GM12875 (cell line): Measurements from ENCODE around the gene PTGER1.

Source experiments
- H3K4me3 ChIP-seq: one replicate; pipeline ENCODE4 v1.5.1; 2011; ENCODE audit warnings: low read depth, low read length, control low read depth
- TF ChIP-seq, protein P1 (sequence below): IDR thresholded peaks from 2 replicates; pipeline ENCODE4 v1.5.1; 2011; ENCODE audit warnings: low read depth, mild to moderate bottlenecking, control low read depth, inconsistent platforms, low read length, moderate library complexity, borderline replicate concordance; ENCODE audit not compliant: insufficient read depth

PTGER1 gene

DNA sequence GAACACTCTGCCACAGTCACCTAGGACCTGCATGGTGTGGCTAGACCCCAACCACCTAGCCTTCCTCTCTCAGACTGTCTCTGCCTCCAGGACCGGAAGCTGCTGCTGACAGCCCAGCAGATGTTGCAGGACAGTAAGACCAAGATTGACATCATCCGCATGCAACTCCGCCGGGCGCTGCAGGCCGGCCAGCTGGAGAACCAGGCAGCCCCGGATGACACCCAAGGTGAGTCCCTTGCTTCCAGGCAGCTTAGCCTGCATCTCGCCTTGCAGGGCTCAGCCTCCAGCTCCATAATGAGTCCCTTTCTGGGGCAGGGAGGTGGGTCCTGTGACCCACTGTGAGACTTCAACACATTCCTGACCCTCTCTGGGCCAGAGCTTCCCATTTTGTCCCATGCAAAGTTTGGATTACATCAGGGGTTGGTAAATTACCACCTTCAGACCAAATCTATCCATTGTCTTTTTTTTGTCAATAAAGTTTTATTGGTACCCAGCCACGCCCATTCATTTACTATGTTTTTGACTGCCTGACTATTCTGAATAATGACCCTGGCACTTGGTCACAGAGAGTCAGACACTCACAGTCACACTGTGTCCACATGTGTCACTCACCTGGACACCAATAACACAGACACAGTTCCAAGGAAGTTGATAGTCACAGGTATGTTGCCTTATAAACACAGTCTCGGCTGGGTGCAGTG, 28.7 kb downstream of the PTGER1 start:
- TF ChIP-seq, protein P1, sequence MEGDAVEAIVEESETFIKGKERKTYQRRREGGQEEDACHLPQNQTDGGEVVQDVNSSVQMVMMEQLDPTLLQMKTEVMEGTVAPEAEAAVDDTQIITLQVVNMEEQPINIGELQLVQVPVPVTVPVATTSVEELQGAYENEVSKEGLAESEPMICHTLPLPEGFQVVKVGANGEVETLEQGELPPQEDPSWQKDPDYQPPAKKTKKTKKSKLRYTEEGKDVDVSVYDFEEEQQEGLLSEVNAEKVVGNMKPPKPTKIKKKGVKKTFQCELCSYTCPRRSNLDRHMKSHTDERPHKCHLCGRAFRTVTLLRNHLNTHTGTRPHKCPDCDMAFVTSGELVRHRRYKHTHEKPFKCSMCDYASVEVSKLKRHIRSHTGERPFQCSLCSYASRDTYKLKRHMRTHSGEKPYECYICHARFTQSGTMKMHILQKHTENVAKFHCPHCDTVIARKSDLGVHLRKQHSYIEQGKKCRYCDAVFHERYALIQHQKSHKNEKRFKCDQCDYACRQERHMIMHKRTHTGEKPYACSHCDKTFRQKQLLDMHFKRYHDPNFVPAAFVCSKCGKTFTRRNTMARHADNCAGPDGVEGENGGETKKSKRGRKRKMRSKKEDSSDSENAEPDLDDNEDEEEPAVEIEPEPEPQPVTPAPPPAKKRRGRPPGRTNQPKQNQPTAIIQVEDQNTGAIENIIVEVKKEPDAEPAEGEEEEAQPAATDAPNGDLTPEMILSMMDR, result no peak
- H3K4me3 ChIP-seq, result no peak overlapping the region

DNA sequence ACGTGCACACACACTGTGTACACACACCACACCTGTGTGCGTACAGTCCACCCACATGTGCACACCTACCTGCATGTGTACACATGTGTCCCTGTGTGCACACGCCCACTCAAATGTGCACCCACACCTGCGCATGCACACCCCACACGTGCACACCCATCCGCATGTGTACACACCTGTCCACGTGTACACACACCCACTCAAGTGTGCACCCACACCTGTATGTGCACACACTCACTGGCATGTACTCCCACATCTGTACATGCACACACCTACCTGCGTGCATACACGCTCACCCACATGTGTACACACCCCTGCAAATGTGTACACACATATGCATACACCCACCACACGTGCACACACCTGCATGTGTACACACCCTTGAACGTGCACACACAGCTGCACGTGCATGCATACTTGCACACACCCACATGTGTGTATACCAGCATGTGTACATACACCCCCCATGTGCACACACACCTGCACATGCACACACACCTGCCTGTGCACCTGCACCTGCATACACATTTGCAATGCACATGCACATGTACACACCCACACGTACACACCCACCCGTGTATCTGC, 31.4 kb downstream of the PTGER1 start:
- TF ChIP-seq, protein P1, result no peak
- H3K4me3 ChIP-seq, result no peak overlapping the region

DNA sequence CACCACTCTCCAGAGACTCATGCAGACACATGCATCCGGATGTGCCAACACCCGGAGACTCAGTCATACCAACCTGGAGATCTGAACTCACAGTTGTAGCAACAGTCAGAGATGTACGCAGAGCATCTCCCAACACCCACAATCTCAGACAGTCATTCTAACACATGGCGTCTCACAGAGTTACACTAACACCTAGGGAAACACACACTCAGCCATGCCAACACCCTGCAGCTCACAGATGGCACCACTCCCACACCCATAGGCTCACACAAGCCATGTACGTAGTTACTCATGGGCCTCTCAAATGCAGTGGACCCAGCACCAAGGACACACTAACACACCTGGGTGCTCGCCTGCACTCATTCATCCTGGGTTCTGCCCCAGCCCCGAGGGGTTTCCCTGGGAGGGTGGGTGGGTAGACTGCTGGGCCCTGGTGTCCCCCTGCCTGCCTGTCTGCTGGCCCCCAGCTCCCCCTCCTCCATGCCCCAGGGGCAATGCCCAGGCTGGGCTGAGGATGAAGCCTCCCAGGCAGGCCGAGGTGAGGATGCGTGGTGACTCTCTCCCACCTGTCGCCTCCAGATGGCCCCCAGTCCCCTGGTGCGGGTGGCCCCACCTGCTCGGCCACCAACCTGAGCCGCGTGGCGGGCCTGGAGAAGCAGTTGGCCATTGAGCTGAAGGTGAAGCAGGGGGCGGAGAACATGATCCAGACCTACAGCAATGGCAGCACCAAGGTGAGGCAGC, 32.1 kb downstream of the PTGER1 start:
- H3K4me3 ChIP-seq, result no peak overlapping the region
- TF ChIP-seq, protein P1, result no peak

DNA sequence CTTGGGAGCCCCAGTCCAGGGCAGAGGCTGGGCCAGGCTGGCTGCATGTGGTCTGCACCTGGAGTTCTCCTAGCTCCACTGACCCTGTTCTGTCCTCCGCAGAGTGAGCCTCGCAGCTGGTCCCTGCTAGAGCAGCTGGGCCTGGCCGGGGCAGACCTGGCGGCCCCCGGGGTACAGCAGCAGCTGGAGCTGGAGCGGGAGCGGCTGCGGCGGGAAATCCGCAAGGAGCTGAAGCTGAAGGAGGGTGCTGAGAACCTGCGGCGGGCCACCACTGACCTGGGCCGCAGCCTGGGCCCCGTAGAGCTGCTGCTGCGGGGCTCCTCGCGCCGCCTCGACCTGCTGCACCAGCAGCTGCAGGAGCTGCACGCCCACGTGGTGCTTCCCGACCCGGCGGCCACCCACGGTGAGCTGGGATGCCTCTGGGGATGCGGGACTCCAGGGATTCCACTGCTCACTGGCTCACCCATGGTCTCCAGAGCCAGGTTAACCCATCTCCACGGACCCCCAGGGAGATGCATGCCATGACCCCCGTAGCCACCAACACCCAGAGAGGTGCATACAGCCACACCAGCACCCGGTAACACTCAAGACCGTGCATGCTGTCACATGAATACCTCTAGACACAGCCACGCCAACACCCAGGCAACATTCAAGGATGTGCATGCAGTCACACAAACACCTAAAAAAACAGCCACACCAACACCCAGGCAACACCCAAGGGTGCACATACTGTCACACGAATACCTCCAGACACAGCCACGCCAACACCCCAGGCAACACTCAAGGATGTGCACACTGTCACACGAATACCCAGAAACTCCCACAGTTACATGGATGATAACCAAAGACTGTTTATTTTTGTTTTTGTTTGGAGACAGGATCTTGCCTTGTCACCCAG, 33.9 kb downstream of the PTGER1 start:
- peak overlapping the region; percentile 73 for H3K4me3 ChIP-seq
- TF ChIP-seq, protein P1, result no peak

DNA sequence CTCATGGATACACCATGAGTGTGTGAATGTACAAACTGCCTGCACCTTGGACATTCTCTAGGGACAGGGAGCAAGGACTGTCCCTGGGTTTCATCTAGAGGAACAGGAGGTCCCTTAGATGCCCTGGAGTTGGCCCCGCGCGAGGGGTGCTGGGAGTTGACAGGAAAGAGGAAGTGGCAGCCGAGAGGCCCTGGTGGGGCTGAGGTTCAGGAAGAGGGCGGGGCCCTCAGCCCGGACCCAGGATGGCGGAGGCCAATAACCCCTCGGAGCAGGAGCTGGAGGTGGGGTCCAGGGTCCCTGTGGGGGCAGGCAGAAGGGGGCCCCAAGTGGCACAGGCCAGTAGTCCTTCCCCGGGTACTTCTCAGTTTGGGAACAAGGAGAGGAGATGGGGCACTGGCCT, 35.1 kb downstream of the PTGER1 start:
- TF ChIP-seq, protein P1, result no peak
- peak overlapping the region; percentile 73 for H3K4me3 ChIP-seq

DNA sequence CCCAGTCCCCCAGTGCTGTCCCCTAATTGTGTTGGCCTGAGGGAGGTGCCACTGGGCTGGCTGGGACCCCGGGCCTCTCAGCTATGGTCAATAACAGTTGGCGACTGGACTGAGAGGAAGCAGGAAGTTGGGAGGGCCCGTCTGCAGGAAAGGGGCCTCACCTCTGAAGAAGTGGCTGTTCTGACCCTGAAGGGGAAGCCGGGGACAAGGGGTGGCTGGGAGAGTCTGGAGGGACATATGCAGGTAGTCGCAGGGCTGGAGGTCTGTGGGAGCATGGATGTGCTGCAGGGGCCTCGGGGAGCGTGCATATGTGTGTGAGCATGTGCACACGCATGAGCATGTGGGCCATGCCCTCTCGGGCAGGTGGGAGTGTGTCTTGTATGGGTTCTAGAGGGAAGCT, 36.1 kb downstream of the PTGER1 start:
- TF ChIP-seq, protein P1, result no peak
- H3K4me3 ChIP-seq, result no peak overlapping the region
